GM18519 (cell line): ENCODE measurements around the gene UGGT2.
"Not testable (repeated sequence)": the region's sequence is repeated elsewhere in the genome, so short reads cannot be mapped to it uniquely, and the experiment has no call there.

ENCODE experiments used
- ATAC-seq: cut with Tn5 transposase; IDR thresholded peaks from one replicate; pipeline ENCODE4 v1.9.1; 2021; ENCODE audit warnings: mild to moderate bottlenecking, moderate library complexity; ENCODE audit not compliant: unreplicated experiment, low FRiP score

Gene UGGT2

GRCh38 chr13:95972651-95973050, 80.5 kb downstream of the UGGT2 start:
- not testable (repeated sequence) for ATAC-seq

DNA sequence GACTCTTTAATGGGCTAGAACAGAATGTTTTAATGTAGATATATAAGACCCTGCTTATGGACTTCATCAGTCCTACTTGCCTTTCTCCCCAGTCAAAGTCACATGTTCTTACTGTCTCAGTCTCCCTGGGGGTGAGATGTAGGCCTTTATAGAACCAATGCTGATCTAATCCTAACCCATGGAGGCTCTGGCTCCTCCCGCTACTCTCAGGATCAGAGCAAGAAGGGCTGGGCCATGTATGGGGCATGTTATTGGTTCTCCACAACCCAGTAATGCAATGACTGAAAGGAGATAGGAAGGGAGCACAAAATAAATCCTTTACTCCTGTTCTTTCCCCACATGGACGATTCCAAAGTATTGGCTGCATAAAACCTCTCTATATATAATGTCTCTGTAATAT, 82.3 kb downstream of the UGGT2 start:
- no peak for ATAC-seq

- no peak for ATAC-seq
These were observed 84.3 kb downstream of the UGGT2 start for GRCh38 chr13:95968906-95969305.

DNA sequence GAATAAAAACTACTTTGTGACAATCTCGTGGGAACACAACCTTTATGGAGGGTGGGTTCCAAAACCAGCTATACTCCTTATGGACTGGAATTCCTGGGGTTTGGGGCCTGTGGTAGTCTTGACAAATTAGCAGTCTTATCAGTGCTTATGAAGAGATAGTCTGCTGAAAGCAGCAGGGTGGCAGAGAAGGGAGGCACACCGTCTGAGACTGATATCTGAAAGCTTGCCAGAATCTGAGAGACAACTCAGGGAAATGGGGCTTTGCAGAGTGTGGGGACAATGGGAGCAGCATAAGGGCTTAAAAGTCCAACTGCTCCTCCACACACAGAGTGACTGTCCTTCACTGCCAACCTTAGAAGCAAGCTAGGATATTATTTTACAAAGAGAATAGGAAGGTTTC, 95.9 kb downstream of the UGGT2 start:
- no peak for ATAC-seq

GRCh38 chr13:95956589-95957148, 96.5 kb downstream of the UGGT2 start:
- ATAC-seq, result no peak

DNA sequence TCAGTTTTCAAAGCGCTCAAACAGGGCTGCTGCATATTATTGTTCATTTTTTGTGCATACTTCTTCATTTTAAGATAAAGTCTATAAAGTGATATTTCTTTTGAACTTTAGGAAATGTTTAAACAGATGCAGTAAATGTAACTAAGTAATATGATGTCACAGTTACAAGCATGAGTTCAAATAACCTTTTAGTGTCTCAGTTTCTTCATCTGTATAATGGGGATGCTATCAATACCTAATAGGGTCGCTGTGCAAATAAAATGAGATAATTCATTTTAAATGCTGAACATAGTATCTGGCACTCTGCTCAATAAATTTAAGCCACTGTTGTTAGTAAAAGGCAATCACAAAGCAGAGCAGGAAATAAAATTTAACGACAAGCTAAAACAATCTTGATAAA, 97.5 kb downstream of the UGGT2 start:
- no peak for ATAC-seq

DNA sequence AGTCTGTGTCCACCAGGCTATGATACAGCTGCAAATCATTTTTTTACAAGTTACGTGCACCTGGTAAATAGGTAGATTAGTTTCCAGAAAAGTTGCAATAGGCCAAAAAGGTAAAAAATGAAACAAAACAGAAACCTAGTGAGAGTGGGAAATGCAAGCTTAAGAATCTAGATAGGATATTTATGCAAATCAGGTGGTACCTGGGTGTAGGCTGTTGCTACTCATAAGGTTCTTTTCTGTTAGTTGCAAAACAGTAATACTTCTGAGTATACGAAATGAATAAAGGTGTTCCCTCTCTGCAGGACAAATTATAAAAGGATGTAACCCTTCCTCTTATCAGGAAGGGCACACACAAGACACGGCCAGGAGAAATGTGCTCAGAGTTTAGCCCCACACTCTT, 97.9 kb downstream of the UGGT2 start:
- ATAC-seq, result peak; percentile 93

- no peak for ATAC-seq
These were observed 98.9 kb downstream of the UGGT2 start for GRCh38 chr13:95954266-95954665.

DNA sequence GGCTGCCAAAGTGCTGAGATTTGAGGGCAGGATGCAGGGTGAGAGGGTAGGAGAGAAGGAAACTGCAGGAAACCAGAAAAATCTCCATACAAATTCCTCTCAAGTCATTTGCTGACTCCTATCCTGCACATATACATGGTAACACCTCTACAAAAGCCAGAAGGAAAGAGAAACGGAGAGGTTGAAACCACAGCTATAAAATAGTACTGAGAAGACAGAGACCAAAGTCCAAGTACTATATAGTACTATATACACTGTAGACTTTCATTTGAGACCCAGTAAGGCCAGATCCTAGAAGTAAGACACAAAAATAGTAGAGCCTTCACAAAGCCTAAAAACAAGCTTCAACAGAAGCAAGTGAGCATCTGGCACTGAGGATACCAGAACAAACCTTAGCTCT, 103.1 kb downstream of the UGGT2 start:
- no peak for ATAC-seq

- no peak for ATAC-seq
These were observed 104.5 kb downstream of the UGGT2 start for GRCh38 chr13:95948656-95949055.

- ATAC-seq, result no peak
These were observed 115.4 kb downstream of the UGGT2 start for GRCh38 chr13:95937714-95938320.

DNA sequence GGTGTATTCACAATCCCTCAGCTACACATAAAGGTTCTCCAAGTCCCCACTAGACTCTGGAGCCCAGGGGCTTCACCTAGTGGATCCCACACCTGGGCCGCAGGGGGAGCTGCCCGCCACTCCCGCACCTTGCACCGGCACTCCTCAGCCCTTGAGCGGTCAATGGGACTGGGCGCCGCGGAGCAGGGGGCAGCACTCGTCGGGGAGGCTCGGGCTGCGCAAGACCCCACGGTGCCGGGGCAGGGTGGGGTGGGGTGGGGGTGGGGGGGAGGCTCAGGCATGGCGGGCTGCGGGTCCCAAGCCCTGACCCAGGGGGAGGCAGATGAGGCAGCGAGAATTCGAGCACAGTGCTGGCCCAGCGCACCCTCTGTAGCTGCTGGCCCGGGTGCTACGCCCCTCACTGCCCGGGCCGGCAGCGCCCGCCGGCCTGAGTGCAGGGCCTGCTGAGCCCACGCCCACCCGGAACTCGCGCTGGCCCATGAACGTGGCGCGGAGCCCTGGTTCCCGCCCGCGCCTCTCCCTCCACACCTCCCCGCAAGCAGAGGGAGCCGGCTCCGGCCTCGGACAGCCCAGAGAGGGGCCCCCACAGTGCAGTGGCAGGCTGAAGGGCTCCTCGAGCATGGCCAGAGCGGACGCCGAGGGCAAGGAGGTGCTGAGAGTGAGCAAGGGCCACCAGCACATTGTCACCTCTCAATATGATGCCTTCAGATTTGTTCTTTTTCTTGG, 121.7 kb downstream of the UGGT2 start:
- no peak for ATAC-seq

DNA sequence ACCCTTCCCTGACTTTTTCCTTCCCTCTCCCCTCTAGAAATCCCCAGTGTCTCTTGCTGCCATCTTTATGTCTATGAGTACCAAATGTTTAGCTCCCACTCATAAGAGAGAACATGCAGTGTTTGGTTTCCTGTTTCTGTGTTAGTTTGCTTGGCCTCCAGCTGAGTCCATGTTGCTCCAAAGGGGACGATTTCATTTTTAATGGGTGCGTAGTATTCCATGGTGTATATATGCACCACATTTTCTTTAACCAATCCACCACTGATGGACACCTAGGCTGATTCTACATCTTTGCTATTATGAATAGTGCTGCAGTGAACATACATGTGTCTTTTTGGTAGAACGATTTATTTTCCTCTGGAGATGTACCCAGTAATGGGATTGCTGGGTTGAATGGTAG, 123.8 kb downstream of the UGGT2 start:
- no peak for ATAC-seq

GRCh38 chr13:95928367-95928906, 124.8 kb downstream of the UGGT2 start:
- ATAC-seq, result not testable (repeated sequence)

DNA sequence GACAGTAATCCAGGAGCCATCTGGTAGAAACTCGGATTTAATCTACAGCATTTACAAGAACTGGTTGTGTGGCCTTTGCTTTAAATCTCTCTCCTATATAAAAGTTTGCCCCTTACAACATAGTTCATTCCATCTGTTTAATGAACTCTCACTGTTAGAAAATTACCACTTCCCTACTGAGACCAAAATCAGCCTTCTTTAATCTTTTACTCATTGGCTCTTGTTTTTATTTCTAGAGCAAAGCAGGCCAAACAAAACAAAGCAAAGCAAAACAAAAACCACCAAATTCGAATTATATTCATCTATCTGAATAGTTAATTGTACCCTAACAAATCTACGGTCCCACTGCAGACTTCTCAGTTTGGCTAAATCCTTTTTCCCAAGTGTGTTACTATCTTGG, 127.0 kb downstream of the UGGT2 start:
- ATAC-seq, result no peak

GRCh38 chr13:95924389-95924994, 128.7 kb downstream of the UGGT2 start:
- no peak for ATAC-seq

DNA sequence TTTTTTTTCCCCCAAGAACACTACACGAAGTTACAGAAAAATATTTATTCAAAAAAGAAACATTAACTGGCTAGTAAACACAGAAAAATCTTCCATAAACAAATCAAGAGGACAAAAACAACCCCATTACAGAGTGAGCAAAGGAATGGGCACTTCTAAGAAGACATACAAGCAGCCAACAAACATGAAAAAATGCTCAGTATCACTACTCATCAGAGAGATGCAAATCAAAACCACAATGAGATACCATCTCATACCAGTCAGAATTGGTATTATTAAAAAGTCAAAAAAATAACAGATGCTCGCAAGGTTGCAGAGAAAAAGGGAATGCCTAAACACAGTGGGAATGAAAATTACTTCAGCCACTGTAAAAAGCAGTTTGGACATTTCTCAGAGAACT, 131.7 kb downstream of the UGGT2 start:
- no peak for ATAC-seq

DNA sequence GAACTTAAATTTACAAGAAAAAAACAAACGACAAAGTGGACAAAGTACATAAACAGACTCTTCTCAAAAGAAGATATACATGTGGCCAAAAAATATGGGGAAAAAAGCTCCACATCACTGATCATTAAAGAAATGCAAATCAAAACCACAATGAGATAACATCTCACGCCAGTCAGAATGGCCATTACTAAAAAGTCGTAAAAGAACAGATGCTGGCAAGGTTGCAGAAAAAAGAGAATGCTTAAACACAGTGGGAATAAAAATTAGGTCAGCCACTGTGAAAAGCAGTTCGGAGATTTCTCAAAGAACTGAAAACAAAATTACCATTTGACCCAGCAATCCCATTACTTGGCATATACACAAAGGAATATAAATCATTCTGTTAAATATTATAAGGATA, 132.7 kb downstream of the UGGT2 start:
- ATAC-seq, result no peak

GRCh38 chr13:95918860-95919259, 134.3 kb downstream of the UGGT2 start:
- no peak for ATAC-seq

DNA sequence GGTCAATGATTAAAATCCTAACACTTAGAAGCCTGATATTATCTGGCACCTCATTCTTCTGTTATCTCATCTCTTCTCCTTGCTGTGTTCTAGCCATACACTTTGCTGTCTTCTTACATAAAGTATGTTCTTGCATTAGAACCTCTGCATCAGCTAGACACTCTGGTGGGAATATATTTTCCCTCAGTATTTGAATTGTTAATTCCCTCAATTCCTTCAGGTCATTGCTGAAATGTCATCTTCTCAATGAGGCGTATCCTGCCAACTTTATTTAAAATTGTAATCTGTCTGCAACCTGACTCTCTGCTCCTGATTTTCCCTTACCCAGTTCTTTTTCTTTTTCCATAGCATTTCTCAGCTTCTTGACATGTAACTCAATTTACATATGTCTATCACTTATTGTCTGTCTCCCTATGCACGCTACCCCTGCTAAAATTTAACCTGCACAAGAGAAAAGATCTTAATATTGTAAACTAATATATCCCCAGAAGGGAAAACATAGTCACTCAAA, 138.2 kb downstream of the UGGT2 start:
- no peak for ATAC-seq

DNA sequence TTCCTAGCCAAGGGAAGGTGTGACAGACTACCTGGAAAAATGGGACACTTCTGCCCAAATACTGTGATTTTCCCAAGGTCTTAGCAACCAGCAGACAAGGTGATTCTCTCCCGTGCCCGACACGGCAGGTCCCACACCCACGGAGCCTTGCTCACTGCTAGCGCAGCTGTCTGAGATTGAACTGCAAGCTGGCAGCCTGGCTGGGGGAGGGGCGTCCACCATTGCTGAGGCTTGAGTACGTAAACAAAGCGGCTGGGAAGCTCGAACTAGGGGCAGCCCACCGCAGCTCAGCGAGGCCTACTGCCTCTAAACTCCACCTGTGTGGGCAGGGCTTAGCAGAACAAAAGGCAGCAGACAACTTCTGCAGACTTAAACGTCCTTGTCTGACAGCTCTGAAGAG, 146.2 kb downstream of the UGGT2 start:
- no peak for ATAC-seq
